Measurements from ENCODE around the gene PLXDC1.
"Not testable (repeated sequence)": the region's sequence is repeated elsewhere in the genome, so short reads cannot be mapped to it uniquely, and the experiment has no call there.

Gene PLXDC1

DNA sequence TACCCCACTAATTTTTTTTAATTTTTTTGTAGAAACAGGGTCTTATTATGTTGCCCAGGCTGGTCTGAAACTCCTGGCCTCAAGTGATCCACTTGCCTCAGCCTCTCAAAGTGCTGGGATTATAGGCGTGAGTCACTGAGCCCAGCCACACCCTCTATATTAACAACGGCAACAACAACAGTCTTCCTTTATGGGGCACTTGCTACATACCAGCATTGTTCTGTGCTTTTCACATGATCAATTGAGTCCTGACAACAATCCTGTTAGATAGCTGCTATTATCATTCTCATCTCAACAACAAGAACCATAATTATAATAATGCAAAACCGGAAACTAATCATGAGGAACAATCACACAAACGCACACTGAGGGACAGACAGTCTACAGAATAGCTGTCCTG lies 27.1 kb upstream of the PLXDC1 start:
- DNase-seq, result no peak

GRCh38 chr17:39177256-39177655 lies 25.8 kb upstream of the PLXDC1 start:
- DNase-seq, result no peak

GRCh38 chr17:39175695-39176093 lies 24.3 kb upstream of the PLXDC1 start:
- DNase-seq, result no peak

- DNase-seq, result peak; percentile 87
Observed at GRCh38 chr17:39174920-39175694, 23.7 kb upstream of the PLXDC1 start.

DNA sequence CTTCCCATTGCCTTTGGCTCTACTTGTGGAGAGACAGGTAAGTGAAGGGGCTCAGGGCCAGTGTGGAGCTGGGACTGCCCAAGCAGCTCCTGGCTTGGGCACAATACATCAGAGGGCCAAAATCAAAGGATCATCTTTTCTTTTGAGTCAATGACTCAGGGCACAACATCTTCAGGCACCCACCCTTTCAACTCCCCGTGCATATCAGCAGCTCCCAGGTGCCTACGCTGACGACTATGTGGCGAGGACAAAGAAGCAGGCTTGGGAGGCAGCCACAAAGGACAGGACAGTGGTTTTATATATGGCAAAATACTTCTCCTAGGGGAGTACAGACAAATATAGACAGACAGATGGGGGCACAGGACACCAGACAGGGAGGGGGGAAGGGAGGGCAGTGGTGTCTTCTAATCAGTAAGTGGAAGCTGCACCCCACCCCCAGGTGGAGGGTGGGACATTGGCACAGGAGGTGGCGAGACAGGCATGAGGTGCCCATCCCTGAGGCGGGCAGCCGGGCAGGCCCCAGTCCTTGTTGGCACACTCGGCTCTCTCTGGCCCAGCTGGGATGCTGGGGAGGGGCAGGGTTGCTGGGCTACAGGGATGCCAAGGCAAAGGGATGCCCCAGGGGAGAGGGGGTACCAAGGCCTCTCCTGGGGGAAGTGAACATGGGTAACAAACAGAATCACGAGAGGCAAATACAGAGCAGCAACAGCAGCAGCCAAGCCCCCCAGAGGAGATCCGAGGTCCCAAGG lies 22.3 kb upstream of the PLXDC1 start:
- no peak for DNase-seq

- DNase-seq, result no peak
Observed at GRCh38 chr17:39173080-39173479, 21.6 kb upstream of the PLXDC1 start.

DNA sequence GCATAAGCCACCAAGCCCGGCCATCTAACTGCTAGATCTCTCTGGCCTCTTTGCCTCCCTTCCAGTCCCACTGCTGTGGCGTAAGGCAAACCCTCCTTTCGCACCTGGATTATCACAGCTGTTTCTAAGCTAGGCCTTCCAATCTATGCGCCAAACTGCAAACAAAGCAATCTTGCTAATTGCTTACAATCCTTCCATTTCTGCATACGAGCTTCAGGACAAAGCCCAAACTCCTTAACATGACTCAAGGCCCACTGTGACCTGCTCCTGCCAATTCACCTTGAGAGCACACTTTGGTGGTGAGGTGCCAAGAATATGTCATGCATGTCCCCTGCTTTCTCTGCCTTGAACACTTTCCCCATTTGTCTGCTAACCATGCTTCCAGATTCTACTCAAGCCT lies 20.5 kb upstream of the PLXDC1 start:
- DNase-seq, result no peak

GRCh38 chr17:39170558-39170957 lies 19.1 kb upstream of the PLXDC1 start:
- DNase-seq, result no peak

DNA sequence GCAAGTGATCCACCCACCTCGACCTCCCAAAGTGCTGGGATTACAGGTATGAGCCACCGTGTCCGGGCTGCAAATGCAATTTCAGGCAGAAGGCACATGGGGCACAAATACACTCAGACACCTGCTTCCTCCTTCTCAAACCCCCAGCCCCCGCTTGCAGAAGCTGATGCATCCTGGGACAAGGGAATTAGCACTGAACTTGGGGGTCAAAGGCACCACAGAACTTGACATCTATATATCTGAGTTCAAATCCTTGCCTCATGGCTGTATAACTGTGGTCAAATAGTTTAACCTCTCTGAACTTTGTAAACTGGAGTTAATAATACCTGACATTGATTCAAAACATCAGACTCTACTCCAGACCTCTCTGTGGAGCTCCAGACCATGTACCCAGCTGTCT lies 18.7 kb upstream of the PLXDC1 start:
- no peak for DNase-seq

- DNase-seq, result no peak
Observed at GRCh38 chr17:39169518-39169917, 18.1 kb upstream of the PLXDC1 start.

DNA sequence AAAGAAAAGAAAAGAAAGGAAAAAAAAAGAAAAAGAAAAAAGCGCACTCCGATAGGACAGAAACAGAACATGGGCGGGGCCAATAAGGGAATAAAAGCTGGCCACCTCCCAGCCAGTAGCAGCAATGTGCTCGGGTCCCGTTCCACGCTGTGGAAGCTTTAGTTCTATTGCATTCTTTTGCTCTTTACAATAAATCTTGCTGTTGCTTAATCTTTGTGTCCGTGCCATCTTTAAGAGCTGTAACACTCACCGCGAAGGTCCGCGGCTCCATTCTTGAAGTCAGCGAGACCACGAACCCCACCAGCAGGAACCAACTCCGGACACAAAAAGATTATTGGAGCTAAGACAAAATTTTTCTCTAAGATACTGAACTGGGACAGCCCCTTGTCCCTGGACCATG lies 17.7 kb upstream of the PLXDC1 start:
- DNase-seq, result no peak

GRCh38 chr17:39168503-39168902 lies 17.1 kb upstream of the PLXDC1 start:
- DNase-seq, result not testable (repeated sequence)

- DNase-seq, result no peak
Observed at GRCh38 chr17:39167476-39167875, 16.0 kb upstream of the PLXDC1 start.

- no peak for DNase-seq
Observed at GRCh38 chr17:39166437-39167335, 15.2 kb upstream of the PLXDC1 start.

GRCh38 chr17:39165841-39166349 lies 14.5 kb upstream of the PLXDC1 start, which contains the start of gene ARL5C:
TSS of gene ARL5C (minus strand) at chr17:39166161. CDS start at chr17:39165760, 401 bp downstream.
- DNase-seq, result no peak

- no peak for DNase-seq
Observed at GRCh38 chr17:39165178-39165840, 13.9 kb upstream of the PLXDC1 start.

- DNase-seq, result peak; percentile 80
Observed at GRCh38 chr17:39164675-39165143, 13.3 kb upstream of the PLXDC1 start.

DNA sequence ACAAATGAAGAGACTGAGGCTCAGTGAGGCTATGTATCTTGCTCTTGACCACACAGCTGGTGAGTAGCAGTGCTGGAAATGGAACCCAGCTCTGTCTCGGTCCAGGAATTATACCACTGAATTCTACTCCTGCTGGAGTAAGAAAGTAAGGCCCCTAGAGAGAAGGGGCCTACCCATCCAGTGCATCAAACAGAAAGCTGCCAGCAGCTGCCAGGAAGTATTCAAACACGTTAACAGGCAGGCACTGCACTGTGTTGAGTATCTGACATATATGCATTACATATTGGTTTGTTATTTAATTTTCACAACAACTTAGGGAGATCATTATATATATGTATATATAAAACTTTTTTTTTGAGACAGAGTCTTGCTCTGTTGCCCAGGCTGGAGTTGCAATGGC lies 10.5 kb upstream of the PLXDC1 start:
- DNase-seq, result no peak

DNA sequence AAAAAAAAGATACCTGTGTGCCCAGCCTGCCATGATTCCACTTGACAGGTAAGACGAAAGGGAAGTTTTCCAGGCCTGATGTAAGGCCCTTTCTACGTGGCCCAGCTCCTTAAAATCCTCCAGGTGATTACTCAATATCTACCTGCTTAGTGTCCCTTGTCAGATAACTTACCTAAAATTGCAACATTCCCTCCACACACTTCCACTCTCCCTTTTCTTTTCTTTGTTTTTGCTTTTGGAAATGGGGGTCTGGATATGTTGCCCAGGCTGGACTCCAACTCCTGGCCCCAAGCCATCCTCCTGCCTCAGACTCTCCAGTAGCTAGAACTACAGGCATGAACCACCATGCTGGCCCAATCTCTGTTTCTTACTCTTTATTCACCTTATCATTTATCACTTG lies 7.2 kb upstream of the PLXDC1 start:
- no peak for DNase-seq

DNA sequence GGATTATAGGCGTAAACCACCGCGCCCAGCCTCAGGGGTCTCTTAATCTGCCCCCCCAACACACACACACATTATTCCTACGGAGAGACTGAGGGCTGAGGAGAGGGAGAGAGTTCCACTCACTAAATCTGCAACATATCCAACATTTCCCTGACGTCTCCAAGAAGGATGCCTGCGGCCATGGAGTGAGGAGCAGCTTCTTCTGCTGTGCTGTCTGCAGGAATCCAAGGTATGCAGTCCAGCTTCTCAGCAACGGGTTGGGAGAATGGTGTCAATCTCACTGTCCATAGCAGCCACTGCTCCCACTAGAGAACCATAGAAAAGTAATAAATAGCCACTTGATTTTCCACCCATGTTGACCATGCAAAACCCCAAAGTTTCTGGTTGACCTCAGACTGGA lies 5.1 kb upstream of the PLXDC1 start:
- DNase-seq, result no peak

DNA sequence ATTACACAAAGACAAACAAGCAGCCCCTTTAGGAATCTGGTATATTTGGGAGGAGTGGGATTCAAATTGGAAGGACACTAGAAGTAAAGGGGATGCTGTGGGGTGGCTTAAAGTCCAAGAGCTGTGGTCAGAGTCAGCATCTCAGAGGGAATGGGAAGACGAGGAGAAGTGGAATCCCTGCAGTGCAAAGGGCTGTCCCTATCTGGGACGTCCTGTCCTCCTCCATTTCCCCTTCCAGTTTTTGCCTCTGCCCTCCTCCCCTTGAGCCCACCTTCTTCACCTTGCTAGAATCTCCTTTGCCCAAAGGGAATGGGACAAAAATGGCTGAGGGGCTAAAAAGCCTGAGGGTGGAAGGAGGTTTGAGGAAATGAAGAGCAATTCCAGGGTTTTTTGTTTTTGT lies 4.2 kb upstream of the PLXDC1 start:
- DNase-seq, result no peak

DNA sequence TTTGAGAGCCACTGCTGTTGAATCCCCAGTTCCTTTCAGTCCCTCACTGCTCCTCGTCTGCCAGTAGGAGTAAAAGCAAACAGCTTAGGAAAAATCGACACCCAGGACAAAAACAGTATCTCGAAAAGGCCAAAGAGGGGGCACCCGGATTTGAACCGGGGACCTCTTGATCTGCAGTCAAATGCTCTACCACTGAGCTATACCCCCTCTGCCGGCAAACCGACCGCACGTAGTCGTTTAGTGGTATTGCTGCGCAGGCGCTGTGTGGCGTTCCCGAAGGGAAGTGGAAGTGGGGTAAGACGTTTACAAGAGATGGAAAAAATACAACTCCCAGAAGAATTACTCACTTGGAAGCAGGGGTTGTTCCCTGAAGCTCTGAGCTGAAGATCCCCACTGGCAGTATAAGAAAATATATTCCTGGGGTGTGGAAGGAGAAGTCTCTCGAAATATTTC lies 2.2 kb upstream of the PLXDC1 start:
- DNase-seq, result peak; percentile 90

Data from CD4-positive, alpha-beta T cell treated with Interleukin-6 for 4 hours (primary cell).